Nephron progenitor cell (in vitro differentiated cells): ENCODE data around the gene CP.

Experiments
- DNase-seq: peaks from one replicate; pipeline ENCODE4 v3.0.0; 2021
- H3K27ac Mint-ChIP-seq: 2 replicates; pipeline ENCODE4 v1.8.0; 2021; ENCODE audit warnings: mild to moderate bottlenecking, moderate library complexity, mixed read lengths
- H3K27me3 Mint-ChIP-seq: 2 replicates; pipeline ENCODE4 v1.8.0; 2021; ENCODE audit warnings: mild to moderate bottlenecking, low read depth, mixed read lengths; ENCODE audit not compliant: poor library complexity
- H3K36me3 Mint-ChIP-seq: 2 replicates; pipeline ENCODE4 v1.8.0; 2021; ENCODE audit warnings: low read depth, mixed read lengths
- H3K4me1 Mint-ChIP-seq: 2 replicates; pipeline ENCODE4 v1.8.0; 2021; ENCODE audit warnings: mixed read lengths
- H3K4me3 Mint-ChIP-seq: 2 replicates; pipeline ENCODE4 v1.8.0; 2021; ENCODE audit warnings: mild to moderate bottlenecking, moderate library complexity, mixed read lengths
- H3K9me3 Mint-ChIP-seq: 2 replicates; pipeline ENCODE4 v1.8.0; 2021; ENCODE audit warnings: mild to moderate bottlenecking, moderate library complexity, mixed read lengths
- TF ChIP-seq, protein P1 (sequence below): fragments of 200-600 bp; sonication (generic); IDR thresholded peaks from 2 replicates; pipeline ENCODE4 v1.5.0; 2021; ENCODE audit warnings: antibody characterized with exemption

CP gene

DNA sequence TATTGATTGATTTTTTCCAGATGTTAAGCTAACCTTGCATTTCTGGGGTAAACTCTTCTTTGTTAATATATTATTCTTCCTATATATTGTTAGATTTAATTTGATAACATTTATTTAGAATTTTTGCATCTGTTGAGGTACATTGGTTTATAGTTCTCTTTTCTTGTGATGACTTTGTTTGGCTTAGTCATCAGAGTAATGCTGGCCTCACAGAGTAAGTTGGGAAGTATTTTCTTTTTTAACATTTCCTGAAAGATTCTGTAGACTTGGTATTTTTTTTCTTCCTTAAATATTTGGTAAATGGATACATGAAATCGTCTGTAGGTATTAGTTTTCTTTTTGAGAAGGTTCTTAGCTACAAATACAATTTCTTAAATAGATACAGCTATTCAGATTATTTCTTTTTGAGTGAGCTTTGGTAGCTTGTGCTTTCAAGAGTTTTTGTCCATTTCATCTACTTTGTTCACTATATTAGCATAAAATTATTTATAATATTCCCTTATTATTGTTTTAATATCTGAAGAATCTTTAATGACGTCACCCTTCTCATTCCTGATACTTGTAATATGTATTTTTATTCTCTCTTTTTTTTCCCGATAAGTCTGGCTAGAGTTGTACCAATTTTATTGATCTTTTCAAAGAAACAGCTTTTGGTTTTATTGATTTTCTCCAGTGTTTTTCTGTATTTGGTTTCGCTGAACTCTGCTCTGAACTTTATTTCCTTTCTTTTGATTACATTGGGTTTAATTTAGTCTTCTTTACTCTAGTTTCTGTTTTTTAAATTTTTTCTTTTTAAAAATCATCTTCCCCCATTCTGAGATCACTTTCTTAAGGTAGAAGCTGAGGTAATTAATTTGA is 98.7 kb downstream of the CP start:
- no peak overlapping the region for H3K4me3 Mint-ChIP-seq
- TF ChIP-seq, protein P1, sequence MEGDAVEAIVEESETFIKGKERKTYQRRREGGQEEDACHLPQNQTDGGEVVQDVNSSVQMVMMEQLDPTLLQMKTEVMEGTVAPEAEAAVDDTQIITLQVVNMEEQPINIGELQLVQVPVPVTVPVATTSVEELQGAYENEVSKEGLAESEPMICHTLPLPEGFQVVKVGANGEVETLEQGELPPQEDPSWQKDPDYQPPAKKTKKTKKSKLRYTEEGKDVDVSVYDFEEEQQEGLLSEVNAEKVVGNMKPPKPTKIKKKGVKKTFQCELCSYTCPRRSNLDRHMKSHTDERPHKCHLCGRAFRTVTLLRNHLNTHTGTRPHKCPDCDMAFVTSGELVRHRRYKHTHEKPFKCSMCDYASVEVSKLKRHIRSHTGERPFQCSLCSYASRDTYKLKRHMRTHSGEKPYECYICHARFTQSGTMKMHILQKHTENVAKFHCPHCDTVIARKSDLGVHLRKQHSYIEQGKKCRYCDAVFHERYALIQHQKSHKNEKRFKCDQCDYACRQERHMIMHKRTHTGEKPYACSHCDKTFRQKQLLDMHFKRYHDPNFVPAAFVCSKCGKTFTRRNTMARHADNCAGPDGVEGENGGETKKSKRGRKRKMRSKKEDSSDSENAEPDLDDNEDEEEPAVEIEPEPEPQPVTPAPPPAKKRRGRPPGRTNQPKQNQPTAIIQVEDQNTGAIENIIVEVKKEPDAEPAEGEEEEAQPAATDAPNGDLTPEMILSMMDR, result no peak
- H3K27ac Mint-ChIP-seq, result no peak overlapping the region
- no peak for DNase-seq
- H3K27me3 Mint-ChIP-seq, result peaks cover 13% of the 10 kb centered on the region
- no peaks in the 10 kb centered on the region for H3K9me3 Mint-ChIP-seq
- no peaks in the 10 kb centered on the region for H3K4me1 Mint-ChIP-seq
- no peaks in the 10 kb centered on the region for H3K36me3 Mint-ChIP-seq
